Measurements from ENCODE around the gene GDPD1. TPM values are rescaled to one million over a fixed set of nuclear protein-coding genes. Genes with fewer than 3 reads are reported as not detected.

Gene GDPD1
- total RNA-seq, 2 donors from 2014 or later, result 3.4 to 5.0 TPM

- H3K36me3 ChIP-seq, result no peaks in the 10 kb centered on the region
- intact Hi-C loops (cut with DNase I), result no loop called here
- H3K27ac ChIP-seq, result no peak overlapping the region
- H3K27me3 ChIP-seq, result no peaks in the 10 kb centered on the region
- DNase-seq, result no peak
- no peak for TF ChIP-seq CTCF (IDR thresholded peaks at IDR 0.05)
- no peaks in the 10 kb centered on the region for H3K9me3 ChIP-seq
- H3K4me1 ChIP-seq, result no peaks in the 10 kb centered on the region
- H3K9ac ChIP-seq (ENCODE audit: low read depth in 2 of 2, low read length in 2 of 2), result no peak overlapping the region
- H3K4me3 ChIP-seq, result no peak overlapping the region
These were observed 23.8 kb downstream of the GDPD1 start for GRCh38 chr17:59244081-59244480.

GRCh38 chr17:59254742-59255141, 34.4 kb downstream of the GDPD1 start:
- intact Hi-C loops (cut with DNase I), result no loop called here
- Histone ChIP-seq H3K9ac (ENCODE audit: low read depth in 2 of 2, low read length in 2 of 2) (no peak overlapping the region), H3K4me1 (no peaks in the 10 kb centered on the region), H3K27ac (no peak overlapping the region), H3K4me3 (no peak overlapping the region), H3K36me3 (no peaks in the 10 kb centered on the region), H3K9me3 (no peaks in the 10 kb centered on the region), H3K27me3 (no peaks in the 10 kb centered on the region)
- no peak for DNase-seq
- no peak for TF ChIP-seq CTCF (IDR thresholded peaks at IDR 0.05)

GRCh38 chr17:59257101-59257500, 36.8 kb downstream of the GDPD1 start:
- Histone ChIP-seq H3K4me3 (no peak overlapping the region), H3K9me3 (no peaks in the 10 kb centered on the region), H3K36me3 (no peaks in the 10 kb centered on the region), H3K4me1 (no peaks in the 10 kb centered on the region), H3K9ac (ENCODE audit: low read depth in 2 of 2, low read length in 2 of 2) (no peak overlapping the region), H3K27ac (no peak overlapping the region), H3K27me3 (no peaks in the 10 kb centered on the region)
- TF ChIP-seq CTCF (IDR thresholded peaks at IDR 0.05), result no peak
- no peak for DNase-seq
- intact Hi-C loops (cut with DNase I), result no loop called here

GRCh38 chr17:59260722-59261121, 40.4 kb downstream of the GDPD1 start:
- intact Hi-C loops (cut with DNase I), result no loop called here
- no peak overlapping the region for H3K9ac ChIP-seq (ENCODE audit: low read depth in 2 of 2, low read length in 2 of 2)

GRCh38 chr17:59266745-59267144, 46.4 kb downstream of the GDPD1 start:
- Histone ChIP-seq H3K9ac (ENCODE audit: low read depth in 2 of 2, low read length in 2 of 2) (no peak overlapping the region), H3K36me3 (no peaks in the 10 kb centered on the region), H3K9me3 (no peaks in the 10 kb centered on the region), H3K27me3 (no peaks in the 10 kb centered on the region), H3K27ac (no peak overlapping the region), H3K4me3 (no peak overlapping the region), H3K4me1 (no peaks in the 10 kb centered on the region)
- no peak for TF ChIP-seq CTCF (IDR thresholded peaks at IDR 0.05)
- intact Hi-C loops (cut with DNase I), result no loop called here
- no peak for DNase-seq

More at GRCh38 chr17:59260722-59261121, 40.4 kb downstream of the GDPD1 start:
- Histone ChIP-seq H3K4me3 (no peak overlapping the region), H3K9me3 (no peaks in the 10 kb centered on the region), H3K27ac (no peak overlapping the region), H3K4me1 (no peaks in the 10 kb centered on the region), H3K27me3 (no peaks in the 10 kb centered on the region), H3K36me3 (no peaks in the 10 kb centered on the region)
- TF ChIP-seq CTCF (IDR thresholded peaks at IDR 0.05), result no peak
- no peak for DNase-seq

GRCh38 chr17:59267776-59268175, 47.5 kb downstream of the GDPD1 start:
- H3K4me1 ChIP-seq, result no peaks in the 10 kb centered on the region
- intact Hi-C loops (cut with DNase I), result no loop called here
- no peak for TF ChIP-seq CTCF (IDR thresholded peaks at IDR 0.05)
- H3K9ac ChIP-seq (ENCODE audit: low read depth in 2 of 2, low read length in 2 of 2), result no peak overlapping the region
- DNase-seq, result no peak
- H3K27me3 ChIP-seq, result no peaks in the 10 kb centered on the region
- H3K9me3 ChIP-seq, result no peaks in the 10 kb centered on the region
- no peaks in the 10 kb centered on the region for H3K36me3 ChIP-seq
- no peak overlapping the region for H3K27ac ChIP-seq
- H3K4me3 ChIP-seq, result no peak overlapping the region
